ENCODE measurements around the gene FICD. TPM values are rescaled to one million over a fixed set of nuclear protein-coding genes. Genes with fewer than 3 reads are reported as not detected.
A peak's percentile ranks its signal among the peaks of the same experiment; 100 is the strongest.
"Not testable (repeated sequence)": the region's sequence is repeated elsewhere in the genome, so short reads cannot be mapped to it uniquely, and the experiment has no call there.

FICD gene
- total and polyA plus RNA-seq, 7 experiments from 2014 or later = 1.6 to 9.7 (median 4.0) TPM

DNA sequence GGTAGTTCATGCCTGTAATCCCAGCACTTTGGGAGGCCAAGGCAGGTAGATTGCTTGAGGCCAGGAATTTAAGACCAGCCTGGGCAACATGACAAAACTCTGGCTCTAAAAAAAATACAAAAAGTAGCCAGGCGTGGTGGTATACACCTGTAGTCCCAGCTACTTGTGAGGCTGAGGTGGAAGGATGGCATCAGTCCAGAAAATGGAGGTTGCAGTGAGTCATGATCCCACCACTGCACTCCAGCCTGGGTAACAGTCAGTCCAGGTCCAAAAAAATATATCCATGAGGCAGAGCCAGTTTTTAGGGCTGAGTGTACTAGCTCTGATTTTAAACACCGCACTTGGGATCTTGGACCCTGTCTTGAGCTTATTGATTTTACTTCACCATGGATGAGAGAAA lies 30.6 kb upstream of the FICD start:
- Mint-ChIP-seq H3K27me3 (peaks cover 0 to 75% (median 57%) of the 10 kb centered on the region in 5 donors), H3K9me3 (peaks cover 3 to 17% (median 7%) of the 10 kb centered on the region in 11 donors), H3K4me3 (no peak overlapping the region), H3K36me3 (peaks cover 0 to 6% (median 4%) of the 10 kb centered on the region in 5 donors), H3K27ac (no peak overlapping the region), H3K4me1 (no peaks in the 10 kb centered on the region)
- POLR2A ChIA-PET = no interaction called here
- Histone ChIP-seq H3K4me1 (ENCODE audit: control insufficient read depth in 2 of 2, insufficient read depth in 2 of 2, low read length in 2 of 2) (no peaks in the 10 kb centered on the region), H3K27me3 (ENCODE audit: control insufficient read depth in 2 of 2, insufficient read depth in 2 of 2, low read length in 2 of 2) (no peaks in the 10 kb centered on the region), H3K9me3 (ENCODE audit: control insufficient read depth in 2 of 3, low read length in 3 of 3) (no peaks in the 10 kb centered on the region), H3K36me3 (ENCODE audit: control insufficient read depth in 2 of 3, insufficient read depth in 3 of 3, low read length in 3 of 3) (no peaks in the 10 kb centered on the region), H3K4me3 (ENCODE audit: low read length) (no peak overlapping the region), H3K27ac (ENCODE audit: low read depth, low read length) (no peak overlapping the region)
- DNase-seq (no peak), ATAC-seq (no peak)
- intact Hi-C loops (cut with micrococcal nuclease) = no loop called here
- CTCF ChIA-PET = no interaction called here

GRCh38 chr12:108484845-108485244 lies 30.2 kb upstream of the FICD start:
- intact Hi-C loops (cut with micrococcal nuclease) = no loop called here
- no peak overlapping the region for H3K27ac Mint-ChIP-seq

DNA sequence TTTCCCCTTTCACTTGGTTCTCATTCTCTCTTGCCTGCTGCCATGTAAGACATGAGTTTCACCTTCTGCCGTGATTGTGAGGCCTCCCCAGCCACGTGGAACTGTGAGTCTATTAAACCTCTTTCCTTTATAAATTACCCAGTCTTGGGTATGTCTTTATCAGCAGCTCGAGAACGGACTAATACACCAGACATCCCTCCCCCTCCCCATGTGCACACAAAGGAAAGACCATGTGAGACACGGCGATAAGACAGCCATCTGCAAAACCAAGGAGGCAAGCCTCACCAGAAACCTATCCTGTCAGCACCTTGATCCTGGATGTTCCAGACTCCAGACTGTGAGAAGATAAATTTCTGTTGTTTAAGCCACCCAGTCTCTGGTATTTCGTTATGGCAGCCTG lies 29.7 kb upstream of the FICD start:
- H3K4me1 Mint-ChIP-seq; H3K4me1 ChIP-seq (ENCODE audit: control insufficient read depth in 2 of 2, insufficient read depth in 2 of 2, low read length in 2 of 2); H3K27ac Mint-ChIP-seq; H3K36me3 Mint-ChIP-seq; H3K27ac ChIP-seq (ENCODE audit: low read depth, low read length); H3K9me3 ChIP-seq (ENCODE audit: control insufficient read depth in 2 of 3, low read length in 3 of 3); CTCF ChIA-PET; H3K27me3 ChIP-seq (ENCODE audit: control insufficient read depth in 2 of 2, insufficient read depth in 2 of 2, low read length in 2 of 2); H3K36me3 ChIP-seq (ENCODE audit: control insufficient read depth in 2 of 3, insufficient read depth in 3 of 3, low read length in 3 of 3); intact Hi-C loops (cut with micrococcal nuclease); H3K4me3 ChIP-seq (ENCODE audit: low read length); POLR2A ChIA-PET; ATAC-seq; H3K4me3 Mint-ChIP-seq; DNase-seq: not testable (repeated sequence)
- Mint-ChIP-seq H3K27me3 (peaks cover 0 to 66% (median 53%) of the 10 kb centered on the region in 5 donors), H3K9me3 (peaks cover 3 to 17% (median 7%) of the 10 kb centered on the region in 11 donors)

More at GRCh38 chr12:108484845-108485244, 30.2 kb upstream of the FICD start:
- peaks cover 3 to 17% (median 7%) of the 10 kb centered on the region in 11 donors for H3K9me3 Mint-ChIP-seq
- POLR2A ChIA-PET = no interaction called here
- no peak overlapping the region for H3K4me3 Mint-ChIP-seq
- Histone ChIP-seq H3K9me3 (ENCODE audit: control insufficient read depth in 2 of 3, low read length in 3 of 3) (no peaks in the 10 kb centered on the region), H3K27ac (ENCODE audit: low read depth, low read length) (no peak overlapping the region), H3K27me3 (ENCODE audit: control insufficient read depth in 2 of 2, insufficient read depth in 2 of 2, low read length in 2 of 2) (no peaks in the 10 kb centered on the region), H3K4me1 (ENCODE audit: control insufficient read depth in 2 of 2, insufficient read depth in 2 of 2, low read length in 2 of 2) (no peaks in the 10 kb centered on the region), H3K4me3 (ENCODE audit: low read length) (no peak overlapping the region), H3K36me3 (ENCODE audit: control insufficient read depth in 2 of 3, insufficient read depth in 3 of 3, low read length in 3 of 3) (no peaks in the 10 kb centered on the region)
- CTCF ChIA-PET = no interaction called here
- no peaks in the 10 kb centered on the region for H3K4me1 Mint-ChIP-seq
- no peak for DNase-seq
- peaks cover 0 to 6% (median 4%) of the 10 kb centered on the region in 5 donors for H3K36me3 Mint-ChIP-seq
- ATAC-seq = no peak
- peaks cover 0 to 71% (median 57%) of the 10 kb centered on the region in 5 donors for H3K27me3 Mint-ChIP-seq

- H3K27ac ChIP-seq (ENCODE audit: low read depth, low read length); H3K36me3 Mint-ChIP-seq; intact Hi-C loops (cut with micrococcal nuclease); POLR2A ChIA-PET; H3K4me1 Mint-ChIP-seq; H3K4me1 ChIP-seq (ENCODE audit: control insufficient read depth in 2 of 2, insufficient read depth in 2 of 2, low read length in 2 of 2); DNase-seq; ATAC-seq; CTCF ChIA-PET; H3K27ac Mint-ChIP-seq; H3K4me3 ChIP-seq (ENCODE audit: low read length); H3K9me3 ChIP-seq (ENCODE audit: control insufficient read depth in 2 of 3, low read length in 3 of 3); H3K36me3 ChIP-seq (ENCODE audit: control insufficient read depth in 2 of 3, insufficient read depth in 3 of 3, low read length in 3 of 3); H3K27me3 ChIP-seq (ENCODE audit: control insufficient read depth in 2 of 2, insufficient read depth in 2 of 2, low read length in 2 of 2); H3K4me3 Mint-ChIP-seq: not testable (repeated sequence)
- H3K9me3 Mint-ChIP-seq = peaks cover 4 to 17% (median 7%) of the 10 kb centered on the region in 11 donors
- H3K27me3 Mint-ChIP-seq = peaks cover 4 to 59% (median 49%) of the 10 kb centered on the region in 5 donors
Measured at GRCh38 chr12:108487029-108487428, 28.0 kb upstream of the FICD start.

GRCh38 chr12:108491256-108491655 lies 23.8 kb upstream of the FICD start:
- Mint-ChIP-seq H3K27ac (no peak overlapping the region), H3K9me3 (peaks cover 4 to 24% (median 7%) of the 10 kb centered on the region in 11 donors), H3K27me3 (peaks cover 20 to 64% (median 47%) of the 10 kb centered on the region in 5 donors), H3K4me1 (no peaks in the 10 kb centered on the region), H3K4me3 (no peak overlapping the region), H3K36me3 (peaks cover 0 to 8% (median 6%) of the 10 kb centered on the region in 5 donors)
- H3K4me1 ChIP-seq (ENCODE audit: control insufficient read depth in 2 of 2, insufficient read depth in 2 of 2, low read length in 2 of 2) = no peaks in the 10 kb centered on the region
- ATAC-seq (no peak), DNase-seq (no peak)
- no peaks in the 10 kb centered on the region for H3K36me3 ChIP-seq (ENCODE audit: control insufficient read depth in 2 of 3, insufficient read depth in 3 of 3, low read length in 3 of 3)
- no peak overlapping the region for H3K27ac ChIP-seq (ENCODE audit: low read depth, low read length)
- H3K27me3 ChIP-seq (ENCODE audit: control insufficient read depth in 2 of 2, insufficient read depth in 2 of 2, low read length in 2 of 2) = no peaks in the 10 kb centered on the region
- CTCF ChIA-PET = no interaction called here
- intact Hi-C loops (cut with micrococcal nuclease) = no loop called here
- no peak overlapping the region for H3K4me3 ChIP-seq (ENCODE audit: low read length)
- no peaks in the 10 kb centered on the region for H3K9me3 ChIP-seq (ENCODE audit: control insufficient read depth in 2 of 3, low read length in 3 of 3)
- POLR2A ChIA-PET = no interaction called here

DNA sequence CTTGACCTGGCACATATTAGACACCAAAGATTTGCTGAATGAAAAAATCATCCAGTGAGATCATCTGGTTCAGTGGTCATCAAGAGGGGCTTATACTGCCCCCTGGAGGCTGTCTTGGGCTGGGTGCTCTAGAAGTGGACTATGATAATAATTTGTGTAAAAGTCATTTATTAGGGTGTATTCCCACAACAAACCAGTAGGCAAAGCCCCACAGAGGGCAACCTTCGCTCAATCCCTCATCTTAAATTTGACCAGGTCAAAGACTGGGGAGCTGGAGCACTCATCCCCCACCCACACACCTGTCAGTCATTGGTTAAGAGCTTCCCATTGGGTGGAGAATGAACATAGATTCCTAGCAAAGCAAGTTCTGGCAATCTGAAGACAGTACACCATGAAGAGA lies 20.0 kb upstream of the FICD start:
- no peak for DNase-seq
- no peaks in the 10 kb centered on the region for H3K27me3 ChIP-seq (ENCODE audit: control insufficient read depth in 2 of 2, insufficient read depth in 2 of 2, low read length in 2 of 2)
- H3K4me3 ChIP-seq (ENCODE audit: low read length) = no peak overlapping the region
- CTCF ChIA-PET = no interaction called here
- no peak overlapping the region for H3K27ac Mint-ChIP-seq
- peaks cover 0 to 5% (median 0%) of the 10 kb centered on the region in 5 donors for H3K36me3 Mint-ChIP-seq
- H3K27me3 Mint-ChIP-seq = peaks cover 20 to 52% (median 42%) of the 10 kb centered on the region in 5 donors
- no peaks in the 10 kb centered on the region for H3K36me3 ChIP-seq (ENCODE audit: control insufficient read depth in 2 of 3, insufficient read depth in 3 of 3, low read length in 3 of 3)
- ATAC-seq = peak; percentile 60
- H3K4me1 Mint-ChIP-seq = no peaks in the 10 kb centered on the region
- H3K9me3 ChIP-seq (ENCODE audit: control insufficient read depth in 2 of 3, low read length in 3 of 3) = no peaks in the 10 kb centered on the region
- no peaks in the 10 kb centered on the region for H3K4me1 ChIP-seq (ENCODE audit: control insufficient read depth in 2 of 2, insufficient read depth in 2 of 2, low read length in 2 of 2)
- POLR2A ChIA-PET = no interaction called here
- intact Hi-C loops (cut with micrococcal nuclease) = no loop called here
- H3K27ac ChIP-seq (ENCODE audit: low read depth, low read length) = no peak overlapping the region
- H3K9me3 Mint-ChIP-seq = peaks cover 0 to 8% (median 0%) of the 10 kb centered on the region in 11 donors
- H3K4me3 Mint-ChIP-seq = no peak overlapping the region

DNA sequence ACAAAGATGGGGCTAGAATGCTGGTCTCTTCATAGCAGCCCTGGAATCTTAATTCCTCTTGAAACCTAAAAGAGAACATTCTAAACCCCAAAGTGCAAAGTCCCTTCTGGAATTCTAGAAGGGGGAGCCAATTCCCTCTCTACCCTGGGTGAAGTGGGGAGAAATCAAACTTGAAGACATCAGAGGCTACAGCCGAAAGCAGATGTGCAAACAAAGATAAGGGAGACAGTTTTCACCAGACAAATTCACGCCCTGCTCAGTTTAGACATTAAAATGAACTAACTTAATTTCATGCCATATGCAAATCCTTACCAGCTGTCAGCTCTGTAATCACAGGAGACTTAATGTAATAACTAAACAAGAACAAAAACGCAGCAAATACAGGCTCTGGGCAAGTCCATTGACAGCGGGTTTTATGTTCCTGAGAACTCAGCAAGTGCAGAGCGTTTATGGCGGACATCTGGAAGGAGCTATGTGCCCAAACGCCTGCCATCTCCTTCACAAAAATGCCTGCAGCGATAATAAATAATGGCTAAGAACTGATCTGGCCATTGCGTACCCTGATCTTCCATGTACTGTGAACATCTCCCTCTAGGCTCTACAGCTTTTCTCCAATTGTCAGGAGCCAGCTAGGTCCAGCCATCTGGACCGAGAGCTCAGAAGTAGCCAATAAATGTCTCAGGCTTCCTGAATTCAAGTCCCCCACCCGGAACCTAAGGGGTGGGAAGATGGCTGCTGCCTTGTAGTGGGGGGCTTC lies 19.1 kb upstream of the FICD start:
- no peak overlapping the region for H3K27ac ChIP-seq (ENCODE audit: low read depth, low read length)
- H3K27me3 Mint-ChIP-seq = peaks cover 20 to 49% (median 42%) of the 10 kb centered on the region in 5 donors
- H3K4me3 Mint-ChIP-seq = no peak overlapping the region
- ChIA-PET CTCF (interaction anchor here (0.6 kb wide), 1 partner anchor 436 kb away, joined by 3 read pairs; no protein-coding TSS in a partner anchor), POLR2A (no interaction called here)
- DNase-seq = no peak
- no peaks in the 10 kb centered on the region for H3K27me3 ChIP-seq (ENCODE audit: control insufficient read depth in 2 of 2, insufficient read depth in 2 of 2, low read length in 2 of 2)
- H3K27ac Mint-ChIP-seq = no peak overlapping the region
- intact Hi-C loops (cut with micrococcal nuclease) = no loop called here
- peaks cover 0 to 11% (median 0%) of the 10 kb centered on the region in 11 donors for H3K9me3 Mint-ChIP-seq
- H3K36me3 Mint-ChIP-seq = peaks cover 0 to 5% (median 0%) of the 10 kb centered on the region in 5 donors
- H3K9me3 ChIP-seq (ENCODE audit: control insufficient read depth in 2 of 3, low read length in 3 of 3) = no peaks in the 10 kb centered on the region
- H3K4me3 ChIP-seq (ENCODE audit: low read length) = no peak overlapping the region
- no peaks in the 10 kb centered on the region for H3K4me1 ChIP-seq (ENCODE audit: control insufficient read depth in 2 of 2, insufficient read depth in 2 of 2, low read length in 2 of 2)
- H3K36me3 ChIP-seq (ENCODE audit: control insufficient read depth in 2 of 3, insufficient read depth in 3 of 3, low read length in 3 of 3) = no peaks in the 10 kb centered on the region
- ATAC-seq = no peak
- H3K4me1 Mint-ChIP-seq = no peaks in the 10 kb centered on the region

Measured in naive thymus-derived CD4-positive, alpha-beta T cell (primary cell).